ENCODE measurements around the gene RPP25. TPM values are rescaled to one million over a fixed set of nuclear protein-coding genes. Genes with fewer than 3 reads are reported as not detected.

RPP25 gene
- total and polyA plus RNA-seq, 4 donors: 2.2 to 3.3 (median 2.3) TPM

GRCh38 chr15:74978077-74978476, 21.5 kb upstream of the RPP25 start:
- Histone ChIP-seq H3K4me3 (ENCODE audit: low read depth in 1 of 3, low read length in 3 of 3) (no peak overlapping the region), H3K27ac (ENCODE audit: low read depth in 1 of 2, low read length in 2 of 2) (no peak overlapping the region), H3K4me1 (ENCODE audit: control insufficient read depth in 4 of 4, insufficient read depth in 4 of 4, low read length in 3 of 4) (no peaks in the 10 kb centered on the region), H3K9me3 (ENCODE audit: control insufficient read depth in 4 of 4, low read length in 3 of 4) (no peaks in the 10 kb centered on the region), H3K36me3 (ENCODE audit: control insufficient read depth in 4 of 4, insufficient read depth in 3 of 4, low read depth in 1 of 4, low read length in 3 of 4) (no peaks in the 10 kb centered on the region), H3K27me3 (ENCODE audit: control insufficient read depth in 4 of 4, insufficient read depth in 4 of 4, low read length in 3 of 4) (no peaks in the 10 kb centered on the region), H3K9ac (ENCODE audit: low read depth in 1 of 2, low read length in 2 of 2) (no peak overlapping the region)
- no peak for DNase-seq (ENCODE audit: low spot score)
- no peak for TF ChIP-seq FOXA1 (IDR thresholded peaks at IDR 0.05)
- TF ChIP-seq FOXA2 (IDR thresholded peaks at IDR 0.05): no peak
- no peak for TF ChIP-seq HNF4G (IDR thresholded peaks at IDR 0.05)
- no peak for TF ChIP-seq ZBTB33 (IDR thresholded peaks at IDR 0.05)
- no peak for TF ChIP-seq SP1 (IDR thresholded peaks at IDR 0.05)
- TF ChIP-seq REST (IDR thresholded peaks at IDR 0.05): no peak
- TF ChIP-seq RAD21 (IDR thresholded peaks at IDR 0.05): no peak
- no peak for TF ChIP-seq JUND (IDR thresholded peaks at IDR 0.05)
- TF ChIP-seq TAF1 (conservative IDR thresholded peaks at IDR 0.05): no peak
- no peak for TF ChIP-seq NR2F2 (IDR thresholded peaks at IDR 0.05)
- no peak for TF ChIP-seq ATF3 (IDR thresholded peaks at IDR 0.05)
- no peak for TF ChIP-seq GABPA (IDR thresholded peaks at IDR 0.05 in 1 of 2, conservative IDR thresholded peaks at IDR 0.05 in 1 of 2)
- TF ChIP-seq MAX (IDR thresholded peaks at IDR 0.05): no peak
- TF ChIP-seq CTCF (IDR thresholded peaks at IDR 0.05; ENCODE audit: low read depth, low read length, missing input control): no peak
- no peak for TF ChIP-seq HNF4A (conservative IDR thresholded peaks at IDR 0.05)
- no peak for TF ChIP-seq EGR1 (IDR thresholded peaks at IDR 0.05; ENCODE audit: low read depth in 2 of 2)
- WGBS: 95% methylated on average over 1 of the region's 1 CpG

GRCh38 chr15:74977599-74977998, 21.0 kb upstream of the RPP25 start:
- H3K9me3 ChIP-seq (ENCODE audit: control insufficient read depth in 4 of 4, low read length in 3 of 4): no peaks in the 10 kb centered on the region
- H3K4me1 ChIP-seq (ENCODE audit: control insufficient read depth in 4 of 4, insufficient read depth in 4 of 4, low read length in 3 of 4): no peaks in the 10 kb centered on the region
- no peaks in the 10 kb centered on the region for H3K27me3 ChIP-seq (ENCODE audit: control insufficient read depth in 4 of 4, insufficient read depth in 4 of 4, low read length in 3 of 4)
- no peak overlapping the region for H3K27ac ChIP-seq (ENCODE audit: low read depth in 1 of 2, low read length in 2 of 2)
- H3K36me3 ChIP-seq (ENCODE audit: control insufficient read depth in 4 of 4, insufficient read depth in 3 of 4, low read depth in 1 of 4, low read length in 3 of 4): no peaks in the 10 kb centered on the region
- no peak for DNase-seq (ENCODE audit: low spot score)
- 62% methylated on average over 4 of the region's 4 CpGs for WGBS
- no peak overlapping the region for H3K4me3 ChIP-seq (ENCODE audit: low read depth in 1 of 3, low read length in 3 of 3)
- no peak overlapping the region for H3K9ac ChIP-seq (ENCODE audit: low read depth in 1 of 2, low read length in 2 of 2)
- TF ChIP-seq MAX (IDR thresholded peaks at IDR 0.05) (no peak), NR2F2 (IDR thresholded peaks at IDR 0.05) (no peak), ATF3 (IDR thresholded peaks at IDR 0.05) (no peak), REST (IDR thresholded peaks at IDR 0.05) (no peak), CTCF (IDR thresholded peaks at IDR 0.05; ENCODE audit: low read depth, low read length, missing input control) (no peak), HNF4G (IDR thresholded peaks at IDR 0.05) (no peak), TAF1 (conservative IDR thresholded peaks at IDR 0.05) (no peak), EGR1 (IDR thresholded peaks at IDR 0.05; ENCODE audit: low read depth in 2 of 2) (no peak), HNF4A (conservative IDR thresholded peaks at IDR 0.05) (no peak), JUND (IDR thresholded peaks at IDR 0.05) (no peak), GABPA (IDR thresholded peaks at IDR 0.05 in 1 of 2, conservative IDR thresholded peaks at IDR 0.05 in 1 of 2) (no peak), FOXA1 (IDR thresholded peaks at IDR 0.05) (no peak)

Measured in liver (tissue), 9 donors.